Stimulated activated naive CD8-positive, alpha-beta T cell treated with anti-CD3 and anti-CD28 coated beads, Interleukin-15, Interleukin-2, amounts not matched to agents 100 ng/mL and 50 ng/mL, for 24 hours (primary cell): ENCODE measurements around the gene CDK5R2.
A peak's percentile ranks its signal among the peaks of the same experiment; 100 is the strongest.

Experiments used
- H3K27ac Mint-ChIP-seq: one replicate; pipeline ENCODE4 v1.8.0; 2021; ENCODE audit warnings: mild to moderate bottlenecking, mixed read lengths
- H3K27me3 Mint-ChIP-seq: one replicate; pipeline ENCODE4 v1.8.0; 2021; ENCODE audit warnings: mixed read lengths
- H3K36me3 Mint-ChIP-seq: one replicate; pipeline ENCODE4 v1.8.0; 2021; ENCODE audit warnings: low read depth, mixed read lengths
- H3K4me1 Mint-ChIP-seq: one replicate; pipeline ENCODE4 v1.8.0; 2021; ENCODE audit warnings: low read depth, mixed read lengths
- H3K4me3 Mint-ChIP-seq: one replicate; pipeline ENCODE4 v1.8.0; 2021; ENCODE audit warnings: mild to moderate bottlenecking, mixed read lengths
- H3K9me3 Mint-ChIP-seq: one replicate; pipeline ENCODE4 v1.8.0; 2021; ENCODE audit warnings: mixed read lengths

Gene CDK5R2

DNA sequence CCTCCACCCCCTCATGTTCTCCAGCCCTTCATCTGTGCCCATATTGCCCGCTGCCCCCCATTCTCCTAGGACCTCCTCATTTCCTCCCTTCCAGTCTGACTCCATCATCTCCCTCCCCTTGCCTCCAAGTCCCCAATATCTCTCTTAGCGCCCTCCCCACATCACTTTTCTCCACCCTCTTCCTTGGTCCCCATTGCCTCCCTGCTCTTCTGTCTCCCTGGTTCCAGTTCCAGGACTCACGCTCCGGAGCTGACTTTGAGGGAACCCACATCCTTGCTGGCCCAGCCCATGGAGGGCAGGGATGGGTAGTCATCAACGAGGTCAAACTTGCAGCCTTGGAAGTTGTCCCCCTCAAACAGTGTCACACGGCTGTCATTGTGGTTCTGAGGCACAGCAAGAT is 31.1 kb downstream of the CDK5R2 start:
- Mint-ChIP-seq H3K36me3 (no peaks in the 10 kb centered on the region), H3K4me3 (no peak overlapping the region), H3K4me1 (peaks cover 5% of the 10 kb centered on the region), H3K27me3 (peaks cover 83% of the 10 kb centered on the region), H3K9me3 (no peaks in the 10 kb centered on the region), H3K27ac (no peak overlapping the region)

DNA sequence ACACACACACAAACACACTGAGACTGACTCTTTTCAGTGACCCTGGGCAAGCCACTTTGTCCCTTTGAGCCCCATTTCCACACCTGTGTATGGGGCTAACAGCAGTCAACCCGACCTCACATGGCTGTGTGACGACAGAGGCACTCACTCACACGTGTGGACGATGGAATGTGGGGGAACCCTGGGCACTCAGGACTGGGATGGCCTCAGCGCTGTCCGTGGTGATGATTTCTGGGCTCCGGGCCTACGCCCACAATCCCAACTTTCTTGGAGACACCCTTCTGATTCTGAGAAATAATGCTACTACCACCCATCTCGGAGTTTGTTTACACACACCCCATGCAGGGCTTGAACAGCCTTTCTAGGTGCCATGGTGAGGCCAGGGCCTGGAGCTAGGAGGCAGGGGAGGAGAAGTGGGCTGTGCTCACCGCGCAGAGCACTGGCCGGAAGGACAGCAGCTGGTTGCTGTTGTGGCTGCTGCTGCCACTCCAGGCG is 32.3 kb downstream of the CDK5R2 start:
- Mint-ChIP-seq H3K27me3 (peaks cover 78% of the 10 kb centered on the region), H3K9me3 (no peaks in the 10 kb centered on the region), H3K36me3 (no peaks in the 10 kb centered on the region), H3K27ac (no peak overlapping the region), H3K4me1 (peaks cover 3% of the 10 kb centered on the region), H3K4me3 (no peak overlapping the region)

GRCh38 chr2:218992196-218992595 is 32.7 kb downstream of the CDK5R2 start:
- Mint-ChIP-seq H3K36me3 (no peaks in the 10 kb centered on the region), H3K4me1 (peaks cover 3% of the 10 kb centered on the region), H3K27ac (no peak overlapping the region), H3K9me3 (no peaks in the 10 kb centered on the region), H3K4me3 (no peak overlapping the region), H3K27me3 (peaks cover 78% of the 10 kb centered on the region)

GRCh38 chr2:218992703-218993344 is 33.4 kb downstream of the CDK5R2 start:
- Mint-ChIP-seq H3K36me3 (no peaks in the 10 kb centered on the region), H3K9me3 (no peaks in the 10 kb centered on the region), H3K4me1 (peaks cover 3% of the 10 kb centered on the region), H3K27ac (no peak overlapping the region), H3K4me3 (no peak overlapping the region), H3K27me3 (peaks cover 74% of the 10 kb centered on the region)

- Mint-ChIP-seq H3K27me3 (peaks cover 77% of the 10 kb centered on the region), H3K9me3 (no peaks in the 10 kb centered on the region), H3K4me1 (peaks cover 3% of the 10 kb centered on the region), H3K27ac (no peak within 1 kb of the TSS), H3K36me3 (no peaks in the 10 kb centered on the region), H3K4me3 (peak within 1 kb of the TSS; percentile 7)
Measured at GRCh38 chr2:218993345-218994315, 34.2 kb downstream of the CDK5R2 start, which contains the start of gene CRYBA2. Gene CRYBA2 (minus strand): TSS chr2:218993422. CDS start chr2:218993176, 246 bp downstream.

GRCh38 chr2:218995561-218995960 is 36.1 kb downstream of the CDK5R2 start:
- Mint-ChIP-seq H3K36me3 (no peaks in the 10 kb centered on the region), H3K27ac (no peak overlapping the region), H3K27me3 (peaks cover 68% of the 10 kb centered on the region), H3K4me3 (no peak overlapping the region), H3K9me3 (no peaks in the 10 kb centered on the region), H3K4me1 (peaks cover 3% of the 10 kb centered on the region)

GRCh38 chr2:218995972-218996711 is 36.7 kb downstream of the CDK5R2 start:
- Mint-ChIP-seq H3K4me3 (peak overlapping the region; percentile 23), H3K9me3 (no peaks in the 10 kb centered on the region), H3K27me3 (peaks cover 67% of the 10 kb centered on the region), H3K4me1 (peaks cover 3% of the 10 kb centered on the region), H3K36me3 (no peaks in the 10 kb centered on the region), H3K27ac (no peak overlapping the region)

GRCh38 chr2:218996937-218997336 is 37.5 kb downstream of the CDK5R2 start:
- Mint-ChIP-seq H3K4me3 (no peak overlapping the region), H3K27me3 (peaks cover 63% of the 10 kb centered on the region), H3K9me3 (no peaks in the 10 kb centered on the region), H3K4me1 (peaks cover 7% of the 10 kb centered on the region), H3K36me3 (no peaks in the 10 kb centered on the region), H3K27ac (no peak overlapping the region)

DNA sequence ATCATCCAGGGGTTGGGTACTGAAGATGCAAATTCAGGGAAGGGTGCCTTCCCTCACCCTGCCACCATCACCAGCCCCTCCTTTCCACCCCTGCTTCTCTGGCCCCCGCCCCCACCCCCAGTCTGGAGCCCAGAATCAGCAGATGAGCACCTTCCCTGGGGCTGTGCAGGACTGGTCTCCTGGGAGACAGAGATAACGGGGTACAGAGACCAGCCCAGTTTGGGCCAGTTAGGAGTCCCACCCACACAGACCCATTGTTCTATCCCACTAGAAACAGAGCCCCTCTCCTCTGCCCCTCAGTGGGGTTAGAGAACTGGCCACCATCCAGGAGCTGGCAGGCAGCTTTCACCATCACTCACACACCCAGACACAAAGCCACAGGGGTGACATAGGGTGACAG is 38.3 kb downstream of the CDK5R2 start:
- Mint-ChIP-seq H3K27ac (no peak overlapping the region), H3K27me3 (peaks cover 63% of the 10 kb centered on the region), H3K4me3 (no peak overlapping the region), H3K36me3 (no peaks in the 10 kb centered on the region), H3K4me1 (peaks cover 13% of the 10 kb centered on the region), H3K9me3 (no peaks in the 10 kb centered on the region)

GRCh38 chr2:218998414-218999002 is 39.0 kb downstream of the CDK5R2 start:
- H3K27me3 Mint-ChIP-seq = peaks cover 68% of the 10 kb centered on the region
- no peak overlapping the region for H3K4me3 Mint-ChIP-seq
- H3K9me3 Mint-ChIP-seq = no peaks in the 10 kb centered on the region
- H3K4me1 Mint-ChIP-seq = peaks cover 18% of the 10 kb centered on the region
- no peaks in the 10 kb centered on the region for H3K36me3 Mint-ChIP-seq
- H3K27ac Mint-ChIP-seq = no peak overlapping the region

- H3K36me3 Mint-ChIP-seq = no peaks in the 10 kb centered on the region
- H3K9me3 Mint-ChIP-seq = no peaks in the 10 kb centered on the region
- no peak overlapping the region for H3K27ac Mint-ChIP-seq
- H3K27me3 Mint-ChIP-seq = peaks cover 72% of the 10 kb centered on the region
- no peak overlapping the region for H3K4me3 Mint-ChIP-seq
- H3K4me1 Mint-ChIP-seq = peaks cover 21% of the 10 kb centered on the region
Measured at GRCh38 chr2:218999021-218999880, 39.8 kb downstream of the CDK5R2 start.

GRCh38 chr2:218999881-219000568 is 40.6 kb downstream of the CDK5R2 start:
- no peak overlapping the region for H3K4me3 Mint-ChIP-seq
- H3K27ac Mint-ChIP-seq = no peak overlapping the region
- no peaks in the 10 kb centered on the region for H3K36me3 Mint-ChIP-seq
- peaks cover 21% of the 10 kb centered on the region for H3K4me1 Mint-ChIP-seq
- H3K27me3 Mint-ChIP-seq = peaks cover 74% of the 10 kb centered on the region
- no peaks in the 10 kb centered on the region for H3K9me3 Mint-ChIP-seq

- H3K4me3 Mint-ChIP-seq = no peak overlapping the region
- H3K36me3 Mint-ChIP-seq = no peaks in the 10 kb centered on the region
- no peak overlapping the region for H3K27ac Mint-ChIP-seq
- no peaks in the 10 kb centered on the region for H3K9me3 Mint-ChIP-seq
- peaks cover 74% of the 10 kb centered on the region for H3K27me3 Mint-ChIP-seq
- peaks cover 21% of the 10 kb centered on the region for H3K4me1 Mint-ChIP-seq
Measured at GRCh38 chr2:219000569-219000960, 41.1 kb downstream of the CDK5R2 start.
